ENCODE data around the gene MFAP3. TPM values are rescaled to one million over a fixed set of nuclear protein-coding genes. Genes with fewer than 3 reads are reported as not detected.

MFAP3 gene
- total and polyA plus RNA-seq, 4 donors, result 1.6 to 60.7 (median 30.1) TPM

GRCh38 chr5:154086146-154086545, 47.4 kb downstream of the MFAP3 start:
- peaks cover 0 to 8% (median 0%) of the 10 kb centered on the region in 5 donors for H3K4me1 ChIP-seq (ENCODE audit: control insufficient read depth in 5 of 5, insufficient read depth in 5 of 5, low read length in 5 of 5)
- DNase-seq (no peak), ATAC-seq (ENCODE audit: insufficient read depth, low FRiP score) (no peak)
- no peak overlapping the region for H3K4me3 ChIP-seq
- H3K27ac ChIP-seq (ENCODE audit: low read depth in 1 of 2, low read length in 1 of 2), result no peak overlapping the region
- 64 to 74% methylated on average over 3 of the region's 3 CpGs for WGBS, 2 donors
- TF ChIP-seq CTCF (IDR thresholded peaks at IDR 0.05; ENCODE audit: control extremely low read depth, extremely low read depth), result no peak
- H3K27me3 ChIP-seq (ENCODE audit: control insufficient read depth in 3 of 3, insufficient read depth in 3 of 3, low read length in 2 of 3), result no peaks in the 10 kb centered on the region
- H3K9me3 ChIP-seq (ENCODE audit: control insufficient read depth in 4 of 4, insufficient read depth in 3 of 4, low read length in 3 of 4), result no peaks in the 10 kb centered on the region
- H3K9ac ChIP-seq (ENCODE audit: insufficient read depth in 1 of 2, low read length in 2 of 2), result no peak overlapping the region
- no peaks in the 10 kb centered on the region for H3K36me3 ChIP-seq (ENCODE audit: control insufficient read depth in 4 of 4, insufficient read depth in 4 of 4, low read length in 4 of 4)

GRCh38 chr5:154086641-154087040, 47.9 kb downstream of the MFAP3 start:
- Histone ChIP-seq H3K9me3 (ENCODE audit: control insufficient read depth in 4 of 4, insufficient read depth in 3 of 4, low read length in 3 of 4) (no peaks in the 10 kb centered on the region), H3K27ac (ENCODE audit: low read depth in 1 of 2, low read length in 1 of 2) (no peak overlapping the region), H3K27me3 (ENCODE audit: control insufficient read depth in 3 of 3, insufficient read depth in 3 of 3, low read length in 2 of 3) (no peaks in the 10 kb centered on the region), H3K4me3 (no peak overlapping the region), H3K36me3 (ENCODE audit: control insufficient read depth in 4 of 4, insufficient read depth in 4 of 4, low read length in 4 of 4) (no peaks in the 10 kb centered on the region), H3K9ac (ENCODE audit: insufficient read depth in 1 of 2, low read length in 2 of 2) (no peak overlapping the region), H3K4me1 (ENCODE audit: control insufficient read depth in 5 of 5, insufficient read depth in 5 of 5, low read length in 5 of 5) (peaks cover 0 to 8% (median 2%) of the 10 kb centered on the region in 5 donors)
- no peak for DNase-seq
- WGBS, 2 donors, result 86 to 89% methylated on average over 4 of the region's 4 CpGs
- no peak for ATAC-seq (ENCODE audit: insufficient read depth, low FRiP score)
- TF ChIP-seq CTCF (IDR thresholded peaks at IDR 0.05; ENCODE audit: control extremely low read depth, extremely low read depth), result no peak

- ATAC-seq (ENCODE audit: insufficient read depth, low FRiP score), result no peak
- H3K4me1 ChIP-seq (ENCODE audit: control insufficient read depth in 5 of 5, insufficient read depth in 5 of 5, low read length in 5 of 5), result peaks cover 0 to 9% (median 2%) of the 10 kb centered on the region in 5 donors
- H3K27ac ChIP-seq (ENCODE audit: low read depth in 1 of 2, low read length in 1 of 2), result no peak overlapping the region
- H3K9ac ChIP-seq (ENCODE audit: insufficient read depth in 1 of 2, low read length in 2 of 2), result no peak overlapping the region
- WGBS, 2 donors, result 41 to 48% methylated on average over 2 of the region's 2 CpGs
- H3K36me3 ChIP-seq (ENCODE audit: control insufficient read depth in 4 of 4, insufficient read depth in 4 of 4, low read length in 4 of 4), result no peaks in the 10 kb centered on the region
- DNase-seq, result no peak
- no peak overlapping the region for H3K4me3 ChIP-seq
- H3K27me3 ChIP-seq (ENCODE audit: control insufficient read depth in 3 of 3, insufficient read depth in 3 of 3, low read length in 2 of 3), result no peaks in the 10 kb centered on the region
- TF ChIP-seq CTCF (IDR thresholded peaks at IDR 0.05; ENCODE audit: control extremely low read depth, extremely low read depth), result no peak
- H3K9me3 ChIP-seq (ENCODE audit: control insufficient read depth in 4 of 4, insufficient read depth in 3 of 4, low read length in 3 of 4), result no peaks in the 10 kb centered on the region
Measured at GRCh38 chr5:154087260-154087659, 48.5 kb downstream of the MFAP3 start.

GRCh38 chr5:154088801-154089200, 50.0 kb downstream of the MFAP3 start:
- no peaks in the 10 kb centered on the region for H3K9me3 ChIP-seq (ENCODE audit: control insufficient read depth in 4 of 4, insufficient read depth in 3 of 4, low read length in 3 of 4)
- WGBS, 2 donors, result 94 to 98% methylated on average over 5 of the region's 5 CpGs
- H3K36me3 ChIP-seq (ENCODE audit: control insufficient read depth in 4 of 4, insufficient read depth in 4 of 4, low read length in 4 of 4), result no peaks in the 10 kb centered on the region
- H3K27ac ChIP-seq (ENCODE audit: low read depth in 1 of 2, low read length in 1 of 2), result no peak overlapping the region
- H3K27me3 ChIP-seq (ENCODE audit: control insufficient read depth in 3 of 3, insufficient read depth in 3 of 3, low read length in 2 of 3), result no peaks in the 10 kb centered on the region
- no peak for DNase-seq
- TF ChIP-seq CTCF (IDR thresholded peaks at IDR 0.05; ENCODE audit: control extremely low read depth, extremely low read depth), result no peak
- H3K4me1 ChIP-seq (ENCODE audit: control insufficient read depth in 5 of 5, insufficient read depth in 5 of 5, low read length in 5 of 5), result peaks cover 0 to 14% (median 5%) of the 10 kb centered on the region in 5 donors
- H3K4me3 ChIP-seq, result no peak overlapping the region
- ATAC-seq (ENCODE audit: insufficient read depth, low FRiP score), result no peak
- no peak overlapping the region for H3K9ac ChIP-seq (ENCODE audit: insufficient read depth in 1 of 2, low read length in 2 of 2)
